GM19463 (cell line): Measurements from ENCODE around the gene MRPL42.
"Not testable (repeated sequence)": the region's sequence is repeated elsewhere in the genome, so short reads cannot be mapped to it uniquely, and the experiment has no call there.

Experiments
- ATAC-seq: cut with Tn5 transposase; IDR thresholded peaks from one replicate; pipeline ENCODE4 v1.9.1; 2021; ENCODE audit warnings: mild to moderate bottlenecking, moderate library complexity; ENCODE audit not compliant: unreplicated experiment

The MRPL42 gene

DNA sequence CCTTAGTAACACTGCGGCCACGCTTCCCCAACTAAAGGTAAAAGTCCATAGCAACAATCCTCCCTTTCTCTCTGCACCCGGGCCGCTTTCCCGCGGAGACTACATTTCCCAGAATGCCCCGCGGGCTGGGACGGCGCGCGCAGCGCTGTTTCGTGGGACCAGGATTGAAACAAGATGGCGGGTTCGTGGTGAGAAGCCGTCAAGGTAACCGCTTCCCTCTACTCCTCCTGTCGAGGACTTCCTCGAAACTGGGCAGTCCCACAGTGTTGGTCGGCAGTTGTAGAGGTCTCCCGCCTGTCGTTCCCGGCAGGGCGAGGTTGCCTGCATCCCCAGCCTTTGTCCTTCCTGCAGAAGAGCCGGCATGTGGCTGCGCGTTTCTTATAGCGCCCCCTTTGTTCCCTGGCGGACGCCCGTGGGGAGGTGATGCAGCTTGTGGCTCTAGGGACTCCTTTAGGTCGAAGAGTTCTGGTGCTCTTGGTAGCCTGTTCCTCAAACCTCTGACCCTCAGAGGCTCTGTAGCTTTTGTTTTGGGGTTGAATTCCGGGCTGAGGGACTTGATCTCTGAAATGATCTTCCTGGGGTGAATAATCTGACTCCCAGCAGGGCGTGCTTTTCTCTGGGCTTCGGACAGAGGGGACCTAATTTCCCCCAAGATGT, at the start of gene MRPL42:
Gene MRPL42, plus strand, starts transcription at position 164 of the 657 bp plus-strand sequence. CDS start 1,772 bp downstream, outside the sequence.
- ATAC-seq, result peak; percentile 89

DNA sequence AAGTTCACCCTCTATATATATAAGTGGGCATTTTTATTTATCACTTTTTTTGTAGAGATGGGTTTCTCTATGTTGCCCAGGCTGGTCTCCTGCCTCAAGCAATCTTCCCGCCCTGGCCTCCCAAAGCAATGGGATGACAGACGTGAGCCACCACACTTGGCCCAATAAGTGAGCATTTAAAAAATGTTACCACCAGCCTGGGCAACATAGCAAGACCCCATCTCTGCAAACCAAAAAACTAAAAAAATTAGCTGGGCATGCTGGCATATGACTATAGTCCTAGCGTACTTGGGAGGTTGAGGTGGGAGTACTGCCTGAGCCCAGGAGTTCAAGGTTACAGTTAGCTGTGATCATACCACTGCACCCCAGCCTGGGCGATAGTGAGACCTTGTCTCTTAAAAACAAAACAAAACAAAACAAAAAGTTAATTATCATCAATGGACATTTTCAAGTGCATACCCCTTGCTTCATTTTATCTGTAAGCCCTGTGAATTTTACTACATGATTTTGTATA, 49.3 kb upstream of the MRPL42 start:
- ATAC-seq, result no peak

DNA sequence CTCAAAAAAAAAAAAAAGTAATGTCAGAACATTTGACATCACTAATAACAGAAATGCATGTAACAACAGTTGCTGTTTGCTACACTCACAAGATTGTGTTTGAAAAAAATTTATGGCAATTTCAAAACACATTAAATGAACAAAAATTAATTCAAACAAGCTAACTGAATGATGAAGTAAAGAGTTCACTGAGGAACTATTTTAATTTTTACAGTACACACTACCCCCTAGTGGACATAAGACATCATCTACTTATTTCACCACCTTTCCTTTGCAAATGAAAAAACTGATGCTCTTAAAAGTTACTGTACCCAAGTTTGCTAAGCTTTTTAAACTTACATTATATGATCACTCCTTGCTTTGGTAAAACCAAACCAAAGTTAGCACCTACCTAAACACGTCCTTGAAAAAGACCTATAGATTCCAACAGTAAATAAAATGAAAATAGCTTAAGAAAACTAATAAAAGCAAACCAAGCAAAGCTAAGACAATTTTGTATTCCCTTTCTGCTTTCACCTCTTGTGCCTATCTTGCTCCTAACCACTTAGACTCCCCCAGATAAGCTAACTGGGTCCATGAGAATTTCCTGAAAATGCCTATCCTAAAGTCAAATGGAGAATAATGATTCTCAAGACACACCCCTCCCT, 47.8 kb upstream of the MRPL42 start:
- ATAC-seq, result no peak

DNA sequence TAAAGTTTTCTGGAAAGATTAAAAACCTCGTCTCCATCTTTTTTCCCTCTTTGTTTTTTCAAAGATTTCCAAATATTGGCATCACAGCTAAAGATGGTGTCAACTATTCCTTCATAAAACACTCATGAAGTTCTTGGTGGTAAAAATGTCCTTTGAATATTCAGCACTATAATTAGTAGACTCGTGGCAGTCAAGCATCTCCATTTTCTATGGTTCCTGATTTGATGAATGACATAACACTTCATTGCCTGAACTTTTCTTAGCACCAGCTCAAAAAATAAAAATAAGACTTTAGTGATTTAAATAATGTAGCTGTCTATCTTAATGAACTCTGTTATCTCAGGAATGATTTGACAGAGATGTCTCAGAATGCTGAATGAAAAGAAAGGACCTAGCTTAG, 45.3 kb upstream of the MRPL42 start:
- ATAC-seq, result no peak

DNA sequence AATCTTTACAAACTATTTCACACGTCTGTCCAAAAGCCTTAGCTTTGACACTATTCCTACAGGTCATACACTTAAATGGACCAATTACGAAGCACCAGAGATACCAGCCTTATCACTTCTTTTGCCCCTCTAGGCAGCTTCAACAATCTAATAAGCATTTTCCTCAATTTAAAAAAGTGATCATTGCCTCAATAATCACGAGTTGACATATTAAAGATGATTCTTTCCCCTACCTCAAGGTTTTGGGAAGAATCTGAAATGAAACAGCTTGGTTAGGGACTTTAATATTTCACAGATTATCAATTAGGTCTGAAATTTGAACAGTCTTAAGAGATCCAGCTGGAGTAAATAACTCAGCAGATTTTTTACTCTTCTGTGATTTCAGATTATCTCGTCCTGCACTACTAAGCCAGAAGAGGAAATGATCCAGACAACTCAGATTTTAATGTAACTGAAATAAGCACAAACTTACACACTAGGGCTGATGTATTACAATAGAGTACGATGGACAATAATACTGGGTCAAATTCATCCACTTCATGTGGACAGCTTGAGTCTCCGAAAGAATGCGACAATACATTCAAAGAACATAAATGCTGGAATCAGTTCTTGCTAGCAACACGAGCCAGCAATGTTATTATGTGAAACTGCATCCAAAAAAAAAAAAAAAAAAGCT, 41.4 kb upstream of the MRPL42 start:
- ATAC-seq, result no peak

DNA sequence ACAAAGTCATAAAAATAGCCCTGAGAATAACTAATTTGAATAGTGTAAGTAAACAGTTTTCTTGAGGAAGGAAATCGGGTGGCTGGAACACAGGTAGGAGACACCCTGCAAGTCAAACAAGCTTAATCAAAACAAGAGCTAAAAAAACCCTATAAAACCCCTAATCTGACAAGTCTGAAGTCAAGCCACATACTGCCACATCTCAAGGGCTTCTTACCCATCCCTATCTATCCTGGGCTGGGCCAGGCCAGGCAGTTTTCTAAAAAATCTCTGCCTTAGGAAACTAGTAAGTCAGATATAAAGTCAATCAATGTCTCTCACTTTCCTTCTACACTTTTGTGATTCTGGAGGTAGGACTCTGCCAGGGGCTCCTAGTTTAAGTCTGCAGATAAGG, 40.9 kb upstream of the MRPL42 start:
- ATAC-seq, result no peak

DNA sequence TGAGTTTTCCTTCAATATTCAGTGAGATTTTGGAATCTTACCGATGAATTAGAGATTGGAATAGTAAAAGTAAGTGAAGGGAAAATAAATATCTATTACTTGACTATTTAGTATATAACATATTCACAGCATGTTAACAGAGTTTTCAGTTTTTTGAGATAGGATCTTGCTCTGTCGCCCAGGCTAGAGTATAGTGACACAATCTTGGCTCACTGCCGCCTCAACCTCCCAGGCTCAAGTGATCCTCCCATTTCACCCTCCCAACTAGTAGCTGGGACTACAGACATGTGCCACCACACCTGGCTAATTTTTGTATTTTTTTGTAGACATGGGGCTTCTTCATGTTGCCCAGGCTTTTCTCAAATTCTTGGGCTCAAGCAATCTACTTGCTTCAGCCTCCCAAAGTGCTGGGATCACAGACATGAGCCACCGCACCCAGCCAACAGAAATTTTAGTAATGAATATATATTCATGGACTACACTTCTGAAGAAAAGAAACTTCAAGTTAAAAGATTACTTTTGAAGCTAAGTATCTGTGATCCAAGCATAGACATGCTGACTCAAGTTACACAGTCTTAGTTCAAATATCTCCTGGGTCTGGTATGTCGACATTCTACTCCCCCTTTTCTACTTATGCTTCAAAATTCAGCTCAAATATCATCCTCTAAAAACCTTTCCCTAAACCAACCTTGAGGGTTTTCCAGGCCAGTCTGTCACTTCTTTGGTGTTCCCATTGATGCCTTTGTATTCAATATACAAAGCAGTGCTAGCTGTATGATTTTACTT, 39.3 kb upstream of the MRPL42 start:
- no peak for ATAC-seq

DNA sequence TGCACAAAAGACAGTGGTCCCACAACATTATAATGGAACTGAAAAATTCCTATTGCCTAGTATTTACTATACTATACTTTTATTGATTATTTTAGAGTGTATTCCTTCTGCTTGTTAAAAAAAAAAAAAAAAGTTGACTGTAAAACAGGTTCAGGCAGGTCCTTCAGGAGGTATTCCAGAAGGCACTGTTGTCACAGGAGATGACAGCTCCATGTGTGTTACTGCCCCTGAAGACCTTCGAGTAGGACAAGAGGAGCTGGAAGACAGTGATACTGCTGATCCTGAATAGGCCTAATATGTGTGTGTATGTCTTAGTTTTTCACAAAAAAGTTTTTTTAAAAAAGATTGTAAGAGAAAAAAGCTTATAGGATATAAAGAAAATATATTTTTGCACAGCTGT, 37.9 kb upstream of the MRPL42 start:
- no peak for ATAC-seq

DNA sequence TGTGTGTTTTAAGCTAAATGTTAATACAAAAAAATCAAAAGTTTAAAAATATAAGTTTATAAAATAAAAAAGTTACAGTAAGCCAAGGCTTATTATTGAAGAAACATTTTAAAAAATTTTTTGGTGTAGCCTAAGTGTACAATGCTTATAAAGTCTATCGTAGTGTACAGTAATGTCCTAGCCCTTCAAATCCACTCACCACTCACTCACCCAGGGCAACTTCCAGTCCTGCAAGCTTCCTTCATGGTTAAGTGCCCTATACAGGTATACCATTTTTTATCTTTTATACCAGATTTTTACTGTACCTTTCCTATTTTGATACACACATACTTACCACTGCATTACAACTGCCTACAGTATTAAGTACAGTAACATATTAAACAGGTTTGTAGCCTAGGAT, 37.5 kb upstream of the MRPL42 start:
- ATAC-seq, result no peak

DNA sequence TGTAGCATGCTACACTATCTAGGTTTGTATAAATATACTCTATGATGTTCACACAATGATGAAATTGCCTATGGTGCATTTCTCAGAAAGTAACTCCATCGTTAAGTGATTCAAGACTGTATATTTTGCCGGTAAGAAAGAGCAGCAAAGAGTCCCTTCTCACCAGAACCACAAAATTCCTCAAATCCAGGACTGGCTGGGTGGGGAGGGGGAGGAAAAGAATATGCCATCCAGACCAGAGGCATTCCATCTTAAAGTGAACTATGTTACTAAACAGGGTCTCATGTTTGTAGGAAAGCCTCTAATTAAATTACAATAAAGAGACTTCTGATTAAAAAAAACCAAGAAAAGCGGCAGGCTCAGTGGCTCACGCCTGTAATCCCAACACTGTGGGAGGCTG, 37.0 kb upstream of the MRPL42 start:
- ATAC-seq, result no peak

DNA sequence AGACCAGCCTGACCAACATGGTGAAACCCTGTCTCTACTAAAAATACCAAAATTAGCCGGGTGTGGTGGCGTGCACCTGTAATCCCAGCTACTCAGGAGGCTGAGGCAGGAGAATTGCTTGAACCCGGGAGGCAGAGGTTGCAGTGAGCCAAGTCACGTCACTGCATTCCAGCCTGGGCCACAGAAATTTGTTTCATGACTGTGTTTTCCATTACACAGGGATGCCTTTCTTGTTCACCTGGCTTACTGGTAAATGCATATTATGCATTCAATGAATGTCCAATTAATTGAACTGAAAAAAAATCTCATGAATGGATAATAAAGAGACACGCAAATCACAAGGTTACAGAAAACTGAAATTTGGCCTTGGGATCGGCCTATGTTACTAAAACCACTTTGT, 35.3 kb upstream of the MRPL42 start:
- ATAC-seq, result not testable (repeated sequence)

DNA sequence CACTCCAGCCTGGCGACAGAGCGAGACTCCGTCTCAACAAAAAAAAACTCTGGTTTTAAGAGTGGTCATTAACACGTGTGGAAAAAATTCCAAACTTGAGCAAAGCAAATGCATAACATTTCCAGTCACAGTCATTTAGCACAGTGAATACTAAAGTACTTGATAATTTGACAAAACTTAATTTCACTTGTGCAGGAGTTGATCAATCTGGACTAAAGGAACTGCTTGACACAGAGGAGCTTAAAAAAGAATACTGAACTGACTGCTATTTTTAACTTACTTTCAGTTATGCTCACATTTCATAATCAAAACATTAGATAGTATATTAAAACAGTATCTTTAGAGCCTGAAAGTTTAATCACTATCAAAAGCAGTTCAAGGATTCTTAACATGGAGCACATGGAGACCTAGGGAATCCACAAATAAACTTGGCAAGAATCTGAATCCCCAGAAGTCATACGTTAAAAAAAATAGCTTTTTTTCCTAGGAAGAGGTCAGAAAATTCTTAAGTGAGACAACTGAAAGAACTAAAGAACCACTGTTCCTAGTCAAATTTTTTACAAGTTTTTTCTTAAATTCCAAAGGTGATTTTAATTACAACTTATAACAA, 33.0 kb upstream of the MRPL42 start:
- no peak for ATAC-seq

DNA sequence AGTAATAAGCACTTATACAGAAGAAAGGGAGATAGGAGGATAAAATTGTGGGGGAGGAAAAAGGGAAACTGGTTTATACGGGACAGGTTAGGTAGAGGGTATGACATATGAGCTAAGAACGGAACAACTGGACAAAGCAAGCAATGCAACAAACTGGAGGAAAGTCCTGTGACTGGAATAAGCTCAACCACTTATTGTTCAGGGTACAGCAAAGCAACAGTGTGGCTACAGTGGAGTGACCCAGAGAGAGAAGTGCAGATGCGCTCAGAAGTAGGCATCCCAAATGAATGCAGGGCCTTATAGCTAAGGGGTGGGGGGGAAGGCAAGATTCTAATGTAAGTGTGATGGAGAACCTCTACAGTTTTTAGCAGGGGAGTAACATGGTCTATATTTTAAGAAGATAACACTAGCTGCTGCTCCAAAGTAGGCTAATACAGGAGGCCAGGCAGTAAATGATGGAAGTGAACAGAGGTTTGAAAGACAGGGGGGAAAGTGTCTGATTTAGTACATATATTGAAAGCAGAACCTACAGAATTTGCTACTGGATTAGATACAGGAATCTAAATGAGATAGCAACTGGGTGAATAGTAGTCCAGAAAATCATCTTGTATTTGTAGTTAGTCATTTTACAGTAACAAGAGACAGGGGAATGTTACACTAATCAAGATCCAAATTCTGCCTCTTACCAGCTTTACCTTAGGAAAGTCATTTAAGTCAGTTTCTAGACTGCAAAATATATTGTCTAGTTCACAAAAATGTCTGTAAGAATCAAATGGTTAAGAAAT, 28.9 kb upstream of the MRPL42 start:
- ATAC-seq, result no peak

DNA sequence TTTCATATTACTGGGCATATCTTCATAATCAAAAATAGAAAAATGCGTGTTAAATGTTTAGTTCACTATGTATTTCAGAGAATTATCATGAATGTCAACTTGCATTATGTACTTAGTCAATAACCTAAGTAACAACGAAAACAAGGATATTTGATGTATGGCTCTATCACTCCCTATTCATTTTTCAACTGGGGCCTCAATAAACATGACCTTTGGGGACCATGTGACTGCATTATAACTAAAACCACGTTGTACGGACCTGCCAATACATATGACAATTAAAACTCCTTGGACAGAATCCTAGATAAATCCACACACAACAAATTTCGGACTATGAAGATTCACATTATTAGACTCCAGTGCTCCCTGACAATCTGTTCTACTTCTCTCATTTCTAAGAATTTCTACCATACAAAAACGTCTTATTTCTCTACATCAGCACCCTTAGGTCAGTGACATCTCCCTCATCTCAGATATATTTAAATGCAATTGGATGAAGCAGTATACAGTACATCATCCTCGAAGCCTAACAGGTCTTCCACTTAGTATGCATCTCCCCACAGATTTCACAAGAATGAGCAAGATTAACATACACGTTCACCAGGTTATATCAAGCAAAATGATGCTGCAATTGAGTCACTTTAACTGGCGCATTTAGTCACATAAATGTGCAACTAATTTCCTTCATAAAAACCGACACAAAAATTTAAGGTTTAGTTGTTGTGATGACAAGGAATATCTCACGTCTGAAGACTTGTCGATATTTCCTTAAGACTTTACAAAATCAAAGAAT, 27.1 kb upstream of the MRPL42 start:
- ATAC-seq, result no peak

DNA sequence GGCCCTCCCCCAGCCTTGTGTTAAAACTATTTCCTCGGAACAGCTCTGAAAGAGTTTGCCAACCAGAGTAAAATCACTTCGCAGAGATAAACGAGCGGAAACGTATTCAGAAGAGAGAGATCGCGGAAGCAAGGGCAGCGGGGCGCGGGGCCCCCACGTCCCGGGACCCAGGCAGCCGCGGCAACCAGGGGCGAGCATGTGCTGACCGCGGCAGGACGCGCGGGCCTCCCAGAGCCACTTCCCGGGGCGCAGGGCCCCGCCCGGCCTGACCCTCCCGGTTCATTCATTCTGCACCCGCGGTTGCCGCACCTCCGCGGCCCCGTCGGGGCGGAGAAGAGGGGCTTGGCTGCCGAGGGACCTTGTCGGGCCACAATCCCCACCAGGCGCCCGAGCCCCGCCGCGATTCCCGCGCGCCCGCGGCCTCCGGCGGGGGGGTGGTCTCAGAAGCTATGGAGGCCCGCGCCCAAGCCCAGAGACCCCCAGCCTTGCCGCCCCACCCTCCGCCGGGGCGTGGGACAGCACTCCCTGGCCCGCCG, 26.2 kb upstream of the MRPL42 start:
- ATAC-seq, result no peak

DNA sequence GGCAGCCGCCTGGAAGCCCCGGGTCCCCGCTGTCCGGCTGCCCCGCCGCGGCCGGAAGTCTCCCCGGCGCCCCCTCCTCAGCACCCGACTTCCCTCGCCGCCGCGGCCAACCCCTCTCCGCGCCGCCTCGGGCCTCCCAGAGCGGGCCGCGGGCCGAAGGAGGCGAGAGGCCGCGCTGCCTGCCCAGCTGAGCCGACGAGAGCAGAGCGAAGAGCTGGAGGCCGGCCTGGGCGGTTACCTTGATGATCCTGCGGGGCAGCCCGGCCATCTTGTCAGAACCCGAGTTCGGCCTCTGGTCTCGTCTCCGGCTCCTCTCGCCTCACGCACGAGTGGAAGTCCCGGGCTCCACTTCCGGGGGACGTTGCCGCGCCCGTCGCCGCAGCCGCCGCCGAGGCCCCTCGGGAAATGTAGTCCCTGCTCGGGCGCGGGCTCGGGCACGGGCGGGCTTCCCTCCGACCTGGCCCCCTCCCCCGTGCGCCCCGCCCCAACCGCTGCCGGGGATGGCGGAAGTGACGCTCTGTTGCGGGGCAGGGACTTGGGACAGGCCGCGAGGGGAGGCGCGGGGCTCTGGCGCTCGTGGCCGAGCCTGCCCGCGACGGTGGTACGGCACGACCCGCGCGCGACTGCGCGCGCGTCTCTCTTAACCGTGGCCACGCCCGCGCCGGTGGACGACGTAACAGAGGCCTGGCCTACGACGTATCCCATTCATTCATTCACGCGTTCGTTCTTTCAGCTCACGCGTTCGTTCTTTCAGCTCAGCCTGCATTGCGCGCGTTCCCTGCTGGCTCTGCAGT, 25.5 kb upstream of the MRPL42 start, which contains the start of gene UBE2N:
Gene UBE2N, minus strand, starts transcription at position 331 of the 794 bp plus-strand sequence. Its CDS starts 63 bp downstream, at position 268.
- ATAC-seq, result peak; percentile 77

DNA sequence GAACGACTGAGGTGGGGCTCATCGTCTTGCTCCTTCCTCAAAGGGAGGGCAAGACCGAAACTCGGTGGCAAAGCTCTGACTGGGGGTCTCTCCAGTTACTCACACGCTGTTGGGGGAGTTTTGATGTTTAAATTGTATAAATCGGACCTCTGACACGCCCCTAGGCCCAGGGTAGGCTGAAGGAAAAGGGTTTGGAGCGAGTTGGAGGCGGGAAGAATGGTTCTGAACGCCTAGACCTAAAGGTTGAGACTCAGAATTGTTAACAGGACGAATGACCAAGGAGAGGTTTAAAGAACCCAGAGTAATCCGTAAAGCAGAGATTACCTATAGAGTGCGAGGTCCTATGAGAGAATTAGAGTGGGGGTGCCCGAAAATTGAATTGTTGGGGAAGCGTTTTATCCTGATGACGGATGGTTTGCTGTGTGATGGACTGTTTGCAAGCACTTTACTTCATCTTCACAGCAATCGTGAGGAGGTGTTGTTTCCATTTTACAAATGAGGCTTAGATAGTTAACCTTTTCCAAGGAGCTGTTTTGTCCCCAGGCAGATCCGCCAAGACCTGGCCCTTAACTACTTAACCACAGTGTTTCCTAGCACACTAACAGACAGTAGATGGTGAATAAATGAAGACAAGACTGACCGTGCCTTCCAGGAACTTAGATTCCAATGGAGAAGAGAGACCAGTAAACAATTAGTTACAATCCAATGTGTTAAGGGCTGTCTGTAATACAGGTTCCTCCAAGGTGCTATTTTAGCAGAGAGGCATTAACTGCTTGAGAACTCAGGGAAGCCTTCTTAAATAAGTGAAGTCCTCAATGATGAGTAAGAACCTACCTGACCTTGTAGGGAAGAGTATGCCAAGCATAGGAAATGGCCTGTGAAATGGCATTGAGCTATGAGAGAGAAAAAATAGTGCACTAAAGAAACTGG, 24.6 kb upstream of the MRPL42 start:
- no peak for ATAC-seq
